DLD1 (cell line): Measurements from ENCODE around the gene MEIOSIN.

Source experiments
- in situ Hi-C: cut with HindIII; loops from 2 replicates; pipeline ENCODE4 v1.10.0; 2017; ENCODE audit warnings: low sequenced_read_pairs

MEIOSIN gene

DNA sequence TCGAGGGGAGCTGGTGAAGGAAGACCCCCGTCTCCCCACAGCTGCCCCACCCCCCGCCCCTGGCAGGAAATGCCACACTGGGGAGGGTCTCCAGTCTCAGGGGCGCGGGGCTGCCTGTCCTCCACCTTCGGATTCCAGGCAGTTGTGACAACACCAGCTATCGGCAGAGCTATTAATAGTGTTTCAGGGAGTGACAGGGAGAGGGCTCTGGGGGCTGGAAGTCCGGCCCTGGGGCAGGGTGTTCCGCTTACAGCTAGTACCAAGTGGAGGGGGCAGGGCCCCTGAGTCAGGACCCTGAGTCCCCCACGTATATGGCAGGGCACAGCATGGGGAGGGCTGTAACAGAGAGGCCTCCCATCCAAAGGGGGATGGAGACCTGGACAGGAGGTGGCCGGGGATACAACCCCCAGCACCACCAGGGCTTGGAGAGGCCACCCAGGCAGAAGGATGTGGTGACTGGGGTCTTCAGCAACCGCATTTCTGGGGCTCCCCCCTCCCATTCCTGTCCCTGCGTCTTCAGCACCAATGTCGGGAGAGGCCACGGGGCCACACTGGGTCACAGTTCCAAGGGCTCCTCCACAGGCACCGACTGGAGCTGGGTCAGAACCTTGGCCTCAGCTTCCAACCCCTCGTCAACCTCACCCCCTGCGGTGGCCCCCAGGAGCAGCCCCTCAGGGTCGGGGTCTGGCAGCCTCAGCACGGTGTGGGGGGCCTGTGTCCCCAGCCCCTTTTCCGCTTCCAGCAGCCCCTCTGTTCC is 31.9 kb downstream of the MEIOSIN start:
- in situ Hi-C loops, result no loop called here

DNA sequence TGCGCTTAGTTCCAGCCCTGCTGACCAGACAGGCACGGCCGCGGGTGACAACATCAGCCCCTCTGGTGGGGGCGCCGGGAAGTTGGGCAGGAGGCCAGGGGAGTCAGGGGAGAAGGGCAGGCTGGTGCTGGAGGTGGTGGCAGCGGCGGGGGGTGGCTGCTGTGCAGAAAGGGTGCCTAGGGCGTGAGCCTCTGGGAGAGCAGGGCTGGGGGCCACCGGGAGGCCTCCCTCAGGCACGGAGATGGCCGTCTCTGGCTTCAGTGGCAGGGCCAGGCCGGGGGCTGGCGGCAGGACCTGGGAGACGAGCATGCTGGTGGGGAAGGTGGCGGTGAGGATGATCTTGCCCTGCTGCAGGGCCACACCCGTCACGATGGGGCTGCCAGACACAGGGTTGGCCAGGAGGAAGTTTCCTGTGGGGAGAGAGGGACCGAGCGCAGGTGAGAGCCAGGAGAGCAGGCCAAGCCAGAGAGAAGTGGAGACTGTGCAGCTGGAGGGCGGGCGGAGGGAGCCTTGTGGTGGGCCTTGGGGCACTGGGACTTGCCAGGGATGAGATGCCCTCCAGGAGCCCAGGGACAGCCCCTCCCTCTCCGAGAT is 32.6 kb downstream of the MEIOSIN start:
- in situ Hi-C loops, result no loop called here

DNA sequence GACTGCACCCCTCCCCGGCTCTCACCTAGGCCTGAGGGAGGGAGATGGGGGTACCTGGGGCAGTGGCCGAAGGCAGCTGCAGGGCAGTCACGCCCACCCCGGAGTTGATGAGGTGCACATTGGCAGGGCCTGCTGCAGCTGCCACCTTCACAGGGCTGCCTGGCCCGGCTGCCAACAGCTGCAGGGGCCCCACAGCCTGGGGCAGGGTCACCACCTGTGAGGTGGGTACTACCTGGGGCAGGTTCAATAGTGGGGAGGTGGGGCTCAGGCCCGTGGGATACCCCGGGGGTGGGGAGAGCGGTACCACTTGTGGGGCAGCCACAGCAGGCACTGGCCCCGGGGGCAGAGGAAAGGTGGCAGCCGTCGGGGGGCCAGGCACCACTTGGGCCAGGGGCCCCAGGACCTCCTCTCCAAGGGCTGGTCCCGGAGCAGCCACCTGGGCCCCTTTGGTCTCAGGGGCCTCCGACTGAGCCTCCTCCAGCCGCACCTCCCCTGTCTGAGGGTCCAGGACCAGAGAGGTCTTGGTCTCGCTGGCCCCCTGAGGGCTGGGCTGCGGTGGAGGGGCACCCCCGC is 33.1 kb downstream of the MEIOSIN start:
- in situ Hi-C loops, result no loop called here

DNA sequence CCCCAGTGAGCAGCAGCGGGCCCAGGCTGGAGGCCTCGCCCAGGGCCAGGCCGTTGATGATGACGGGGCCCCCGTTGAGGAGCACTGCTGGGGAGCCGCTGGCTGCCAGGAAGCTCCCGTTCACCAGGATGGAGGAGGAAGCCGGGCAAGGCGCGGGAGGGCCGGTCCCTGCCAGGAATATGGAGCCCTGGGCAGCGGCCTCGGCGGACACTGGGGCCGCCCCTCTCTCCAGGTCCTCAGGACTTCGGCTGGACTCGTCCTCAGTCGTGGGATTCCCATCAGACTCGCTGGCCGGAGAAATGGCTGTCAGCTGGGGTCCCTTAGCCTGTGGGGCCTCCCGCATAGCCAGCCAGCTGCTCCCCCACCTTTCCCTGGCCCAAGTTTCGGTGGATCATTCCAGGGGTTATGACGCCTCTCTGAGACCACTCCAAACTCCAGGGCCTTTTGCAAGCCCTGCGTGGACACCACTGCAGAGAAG is 33.7 kb downstream of the MEIOSIN start:
- in situ Hi-C loops, result no loop called here

DNA sequence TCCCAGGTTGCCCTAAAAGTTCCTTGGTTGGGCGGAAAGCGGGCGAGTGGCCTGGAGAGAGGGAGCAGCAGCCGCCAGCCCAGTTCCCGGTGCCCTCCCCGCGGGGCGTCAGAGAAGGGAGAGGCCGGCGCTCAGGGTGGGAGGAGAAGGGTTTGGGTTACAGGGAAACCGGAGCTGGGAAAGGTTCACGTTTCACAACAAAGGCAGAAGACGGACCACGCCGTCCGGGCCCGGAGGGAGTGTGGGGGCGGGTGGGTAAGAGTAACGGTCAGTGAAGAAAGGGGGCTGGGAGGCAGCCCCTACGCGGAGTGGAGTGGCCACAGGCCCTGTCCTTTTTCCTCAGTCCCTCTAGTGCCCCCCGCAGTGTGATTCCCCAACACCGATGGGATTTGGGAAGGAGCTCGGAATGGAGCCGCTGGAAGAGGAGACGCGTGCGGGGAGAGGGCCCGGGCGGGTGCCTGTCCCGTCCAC is 34.2 kb downstream of the MEIOSIN start:
- in situ Hi-C loops, result no loop called here

DNA sequence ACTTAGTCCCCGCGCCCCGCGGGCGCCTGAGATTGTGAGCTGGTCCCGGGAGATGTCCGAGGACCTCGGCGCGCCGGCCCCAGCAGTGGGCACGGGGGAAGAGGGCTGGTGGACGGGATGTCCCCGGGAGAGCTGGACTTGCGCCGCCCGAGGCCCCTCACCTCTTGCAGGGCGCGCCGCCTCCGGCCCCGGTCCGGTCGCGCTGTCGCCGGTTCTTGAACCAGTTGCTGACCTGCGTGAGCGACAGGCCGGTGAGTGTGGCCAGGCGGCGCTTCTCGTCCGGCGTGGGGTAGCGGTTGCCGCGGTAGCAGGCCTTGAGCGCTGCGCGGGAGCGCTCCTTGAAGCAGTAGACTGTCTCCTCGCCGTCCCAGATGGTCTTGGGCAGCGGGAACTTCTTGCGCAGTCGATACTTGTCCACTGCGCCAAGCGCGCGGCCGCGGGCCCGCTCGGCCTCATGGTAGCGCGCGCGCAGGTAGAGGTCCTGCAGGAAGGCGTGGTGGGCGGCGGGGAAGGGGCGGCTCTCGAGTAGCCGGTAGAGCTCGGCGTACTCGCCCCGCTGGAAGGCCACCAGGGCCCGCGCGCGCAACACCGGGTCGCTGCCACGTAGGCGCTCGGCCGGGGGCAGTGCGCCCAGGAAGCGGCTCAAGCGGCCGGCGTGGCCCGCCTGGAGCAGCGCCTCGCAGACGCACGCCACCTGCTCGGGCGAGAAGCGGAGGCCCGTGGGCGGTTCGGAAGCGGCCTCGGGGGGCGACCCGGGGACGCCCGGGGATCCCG is 34.8 kb downstream of the MEIOSIN start:
- in situ Hi-C loops, result no loop called here

DNA sequence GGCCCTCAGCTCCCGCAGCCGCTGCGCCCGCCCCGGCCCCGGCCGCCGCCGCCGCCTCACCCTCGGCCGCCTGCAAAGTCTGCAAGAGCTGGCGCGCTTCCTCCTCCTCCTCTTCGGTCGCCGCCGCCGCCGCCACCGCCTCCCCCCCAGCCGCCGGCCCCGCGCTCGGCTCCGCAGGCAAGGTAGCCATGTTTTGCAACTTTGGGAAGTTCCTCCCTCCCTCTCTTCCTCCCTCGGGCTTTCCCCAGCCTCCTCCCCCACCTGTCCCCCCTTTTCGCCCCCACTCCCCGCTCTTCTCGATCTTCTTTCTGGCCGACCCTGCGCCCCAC is 35.4 kb downstream of the MEIOSIN start:
- in situ Hi-C loops, result no loop called here

DNA sequence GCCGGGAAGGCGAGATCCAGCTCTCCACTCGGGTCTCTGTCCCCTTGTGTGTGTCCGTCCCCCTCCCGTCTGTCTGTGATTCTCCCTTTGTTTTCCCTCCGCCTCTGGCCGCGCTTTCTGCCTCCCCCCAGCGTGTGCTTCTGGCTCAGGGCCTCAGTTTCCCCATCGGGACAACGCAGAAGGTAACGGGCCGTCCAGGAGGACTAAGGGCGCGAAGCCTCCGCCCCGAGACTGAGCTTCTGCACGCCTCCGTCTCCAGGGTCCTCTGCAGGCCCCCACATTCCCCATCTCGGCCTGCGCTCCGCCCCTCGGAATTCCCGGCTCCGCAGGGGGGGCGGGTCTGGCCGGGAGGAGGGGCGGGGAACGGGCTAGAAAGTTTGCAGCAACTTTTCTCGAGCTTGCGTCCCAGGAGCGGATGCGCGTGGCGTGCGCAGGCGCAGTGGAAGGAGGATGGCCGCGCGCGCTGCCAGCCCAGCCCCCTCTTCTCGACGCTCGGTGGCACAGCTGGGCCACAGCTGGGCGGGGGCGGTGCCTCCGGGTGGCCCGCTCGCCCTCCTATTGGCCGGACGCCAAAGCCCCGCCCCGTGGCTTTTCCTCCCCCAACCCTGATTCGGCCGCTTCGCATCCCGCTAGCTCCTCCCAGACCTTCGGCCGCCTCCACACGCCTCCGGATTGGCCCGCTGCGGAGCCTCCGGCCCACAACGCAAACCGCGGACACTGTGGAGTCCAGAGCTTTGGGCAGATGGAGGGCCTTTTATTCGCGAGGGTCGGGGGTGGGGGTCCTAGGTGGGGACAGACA is 35.9 kb downstream of the MEIOSIN start, which contains the start of gene SIX5:
SIX5 (minus strand) TSS at position 269 of the 799 bp plus-strand sequence. CDS start 408 bp downstream, outside the sequence.
- in situ Hi-C loops, result no loop called here

DNA sequence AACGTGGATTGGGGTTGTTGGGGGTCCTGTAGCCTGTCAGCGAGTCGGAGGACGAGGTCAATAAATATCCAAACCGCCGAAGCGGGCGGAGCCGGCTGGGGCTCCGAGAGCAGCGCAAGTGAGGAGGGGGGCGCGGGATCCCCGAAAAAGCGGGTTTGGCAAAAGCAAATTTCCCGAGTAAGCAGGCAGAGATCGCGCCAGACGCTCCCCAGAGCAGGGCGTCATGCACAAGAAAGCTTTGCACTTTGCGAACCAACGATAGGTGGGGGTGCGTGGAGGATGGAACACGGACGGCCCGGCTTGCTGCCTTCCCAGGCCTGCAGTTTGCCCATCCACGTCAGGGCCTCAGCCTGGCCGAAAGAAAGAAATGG is 36.6 kb downstream of the MEIOSIN start:
- in situ Hi-C loops, result no loop called here

DNA sequence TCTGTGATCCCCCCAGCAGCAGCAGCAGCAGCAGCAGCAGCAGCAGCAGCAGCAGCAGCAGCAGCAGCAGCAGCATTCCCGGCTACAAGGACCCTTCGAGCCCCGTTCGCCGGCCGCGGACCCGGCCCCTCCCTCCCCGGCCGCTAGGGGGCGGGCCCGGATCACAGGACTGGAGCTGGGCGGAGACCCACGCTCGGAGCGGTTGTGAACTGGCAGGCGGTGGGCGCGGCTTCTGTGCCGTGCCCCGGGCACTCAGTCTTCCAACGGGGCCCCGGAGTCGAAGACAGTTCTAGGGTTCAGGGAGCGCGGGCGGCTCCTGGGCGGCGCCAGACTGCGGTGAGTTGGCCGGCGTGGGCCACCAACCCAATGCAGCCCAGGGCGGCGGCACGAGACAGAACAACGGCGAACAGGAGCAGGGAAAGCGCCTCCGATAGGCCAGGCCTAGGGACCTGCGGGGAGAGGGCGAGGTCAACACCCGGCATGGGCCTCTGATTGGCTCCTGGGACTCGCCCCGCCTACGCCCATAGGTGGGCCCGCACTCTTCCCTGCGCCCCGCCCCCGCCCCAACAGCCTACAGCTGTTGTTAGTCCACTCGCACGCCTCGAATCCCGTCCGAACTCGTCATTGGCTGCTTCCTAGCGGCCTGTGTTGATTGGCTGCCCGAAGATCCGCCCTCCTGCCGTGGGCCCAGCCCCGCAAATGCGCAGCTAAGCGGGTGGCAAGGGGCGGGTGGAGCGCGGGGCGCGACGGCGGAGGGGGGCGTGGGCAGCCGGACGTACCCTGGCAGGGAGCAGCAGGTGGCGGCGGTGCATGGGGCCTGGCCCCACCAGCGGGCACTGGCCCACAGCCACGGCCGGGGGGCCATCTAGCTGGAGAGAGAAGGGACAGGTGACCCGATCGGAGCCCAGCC is 37.2 kb downstream of the MEIOSIN start:
- in situ Hi-C loops, result no loop called here

DNA sequence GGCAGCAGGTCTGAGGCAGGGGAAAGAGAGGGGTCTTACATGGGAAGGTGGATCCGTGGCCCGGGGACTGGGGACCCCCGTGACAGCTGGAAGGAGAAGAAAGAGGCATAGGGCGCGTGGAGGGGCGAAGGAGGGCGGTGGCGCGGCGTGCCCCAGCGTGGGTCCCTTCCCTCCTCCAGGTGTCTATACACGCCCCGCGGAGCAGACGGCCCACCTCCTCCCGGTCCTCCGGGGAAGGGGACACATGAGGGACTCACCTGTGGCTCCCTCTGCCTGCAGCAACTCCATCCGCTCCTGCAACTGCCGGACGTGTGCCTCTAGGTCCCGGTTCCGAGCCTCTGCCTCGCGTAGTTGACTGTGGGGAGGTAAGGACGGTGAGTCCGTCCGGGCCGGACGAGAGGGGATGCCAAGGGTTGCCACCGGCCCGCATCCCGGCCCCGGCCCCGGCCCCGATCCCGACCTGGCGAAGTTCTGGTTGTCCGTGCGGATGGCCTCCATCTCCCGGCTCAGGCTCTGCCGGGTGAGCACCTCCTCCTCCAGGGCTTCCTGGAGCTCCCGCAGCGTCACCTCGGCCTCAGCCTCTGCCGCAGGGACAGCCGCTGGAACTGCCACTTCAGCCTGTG is 38.2 kb downstream of the MEIOSIN start:
- in situ Hi-C loops, result no loop called here

DNA sequence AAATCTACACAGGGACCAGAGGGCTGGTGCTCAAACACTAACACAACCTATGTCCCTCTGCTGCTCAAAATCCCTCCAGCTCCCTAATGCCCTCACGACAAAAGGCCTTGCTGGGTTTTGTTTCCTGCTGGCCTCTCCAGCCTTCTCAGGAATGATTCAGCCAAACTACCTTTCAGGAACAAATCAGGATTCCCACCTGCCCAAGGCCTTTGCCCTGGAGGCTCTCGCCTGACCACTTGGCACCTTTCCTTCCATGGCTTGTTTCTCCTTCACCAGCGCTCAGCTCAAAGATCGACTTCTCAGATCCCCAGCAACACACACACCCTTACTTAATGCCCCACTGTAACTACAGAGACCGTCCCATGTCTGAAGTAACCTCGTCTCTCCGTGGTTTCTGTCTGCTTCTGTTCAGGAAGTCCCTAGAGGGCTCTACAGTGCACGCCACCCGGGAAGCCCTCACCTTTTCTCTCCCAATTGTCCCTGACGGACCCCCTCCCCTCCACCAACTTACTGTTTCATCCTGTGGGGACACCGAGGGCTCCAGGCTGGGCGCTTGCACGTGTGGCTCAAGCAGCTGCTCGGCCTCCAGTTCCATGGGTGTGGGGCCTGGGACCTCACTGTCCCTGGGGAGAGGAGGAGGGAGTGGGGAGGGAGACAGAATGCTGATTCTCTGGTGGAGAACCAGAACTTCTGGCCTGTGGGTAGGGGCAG is 39.0 kb downstream of the MEIOSIN start:
- in situ Hi-C loops, result no loop called here

DNA sequence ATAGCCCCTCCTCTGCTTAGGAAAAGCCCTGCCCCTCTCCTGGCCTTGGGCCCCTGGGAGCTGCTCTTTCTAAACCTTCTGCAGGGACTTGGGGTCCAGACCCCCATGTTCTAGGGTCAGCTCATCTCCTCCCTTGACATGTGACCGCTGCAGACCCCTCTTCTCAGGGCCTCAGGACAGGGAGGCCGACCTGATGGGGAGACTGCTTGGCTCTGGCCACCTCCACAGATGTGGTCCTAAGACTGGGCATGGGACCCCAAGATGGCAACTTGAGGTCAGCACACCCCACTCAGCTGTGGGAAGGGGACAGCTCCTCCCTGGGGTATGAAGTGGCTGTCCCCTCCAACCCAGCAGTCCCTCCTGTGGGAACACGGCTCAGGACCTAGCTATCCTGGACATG is 39.7 kb downstream of the MEIOSIN start:
- in situ Hi-C loops, result no loop called here

DNA sequence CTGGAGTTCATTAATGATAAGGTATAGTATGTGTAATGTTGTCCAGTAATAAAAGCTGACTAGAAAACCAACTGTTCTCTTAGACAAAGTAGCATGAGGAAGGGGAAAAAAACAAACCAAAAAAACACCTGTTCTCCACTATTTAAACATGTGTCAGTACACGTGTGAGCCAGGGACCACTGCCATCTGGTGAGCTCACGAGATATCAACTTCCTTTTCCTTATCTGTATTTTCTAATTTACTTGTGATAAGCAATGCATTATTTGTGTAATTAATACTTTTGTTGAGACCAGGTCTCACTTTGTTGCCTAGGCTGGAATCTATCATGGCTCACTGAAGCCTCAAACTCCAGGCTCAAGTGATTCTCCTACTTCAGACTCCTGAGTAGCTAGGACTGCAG is 40.1 kb downstream of the MEIOSIN start:
- in situ Hi-C loops, result no loop called here

DNA sequence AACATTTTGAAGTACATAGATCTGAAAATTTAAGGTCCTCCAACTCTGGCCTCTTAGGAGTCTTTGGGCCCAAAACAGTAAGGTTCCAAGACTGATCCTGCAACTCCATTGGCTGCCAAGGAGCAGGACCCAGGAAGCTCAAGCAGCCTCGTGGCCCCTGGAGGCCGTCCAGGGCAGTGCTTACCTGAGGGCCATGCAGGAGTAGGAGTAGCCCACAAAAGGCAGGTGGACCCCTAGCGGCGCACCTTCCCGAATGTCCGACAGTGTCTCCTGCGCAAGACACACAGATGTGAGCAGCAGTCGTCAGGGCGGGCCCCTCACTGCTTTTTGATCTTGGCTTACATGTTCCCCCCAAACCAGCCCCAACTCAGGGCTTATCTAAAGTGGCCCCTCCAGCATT is 41.5 kb downstream of the MEIOSIN start:
- in situ Hi-C loops, result no loop called here

DNA sequence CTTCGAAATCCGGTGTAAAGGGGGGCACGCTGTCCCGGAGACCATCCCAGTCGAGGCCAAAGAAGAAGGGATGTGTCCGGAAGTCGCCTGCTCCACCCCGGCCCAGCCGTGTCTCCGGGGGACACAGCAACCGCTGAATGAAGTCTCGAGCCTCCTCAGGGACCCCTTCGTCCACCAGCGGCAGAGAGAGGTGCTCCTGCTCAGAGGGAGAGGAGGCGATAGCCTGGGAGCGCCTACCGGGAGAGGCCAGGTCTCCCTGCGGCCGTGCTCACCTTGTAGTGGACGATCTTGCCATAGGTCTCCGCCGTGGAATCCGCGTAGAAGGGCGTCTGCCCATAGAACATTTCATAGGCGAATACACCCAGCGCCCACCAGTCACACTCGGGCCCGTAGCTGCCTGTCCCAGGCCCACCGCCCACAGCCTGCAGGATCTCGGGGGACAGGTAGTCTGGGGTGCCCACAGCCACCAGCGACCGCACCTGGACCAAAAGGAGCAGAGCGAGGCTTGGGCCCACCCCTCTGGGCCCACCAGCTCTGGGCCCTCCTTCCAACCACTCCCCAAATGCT is 44.2 kb downstream of the MEIOSIN start:
- in situ Hi-C loops, result no loop called here

DNA sequence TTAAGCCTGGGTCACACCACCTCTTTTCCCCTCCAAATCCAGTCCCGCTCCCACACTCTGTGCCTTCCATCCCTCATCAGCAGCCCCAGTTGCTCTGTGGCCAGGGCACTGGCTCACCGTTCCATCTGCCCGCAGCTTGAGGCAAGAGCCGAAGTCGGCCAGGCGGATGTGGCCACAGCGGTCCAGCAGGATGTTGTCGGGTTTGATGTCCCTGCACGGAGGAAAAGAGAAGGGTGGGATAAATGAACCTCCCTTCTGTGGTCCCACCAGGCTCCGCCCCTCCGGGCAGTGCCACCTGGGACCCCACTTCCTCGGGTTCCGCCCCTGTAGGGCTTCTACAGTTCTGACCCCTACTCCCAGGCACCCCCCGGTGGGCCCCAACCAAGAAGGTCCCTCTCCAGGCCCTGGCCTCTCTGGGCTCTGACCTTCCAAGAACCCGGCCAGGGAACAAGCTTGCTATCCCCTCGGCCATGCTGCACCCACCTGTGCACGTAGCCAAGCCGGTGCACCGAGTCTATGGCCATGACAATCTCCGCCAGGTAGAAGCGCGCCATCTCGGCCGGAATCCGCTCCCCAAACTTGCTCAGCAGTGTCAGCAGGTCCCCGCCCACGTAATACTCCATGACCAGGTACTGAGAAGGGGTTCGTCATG is 44.9 kb downstream of the MEIOSIN start:
- in situ Hi-C loops, result no loop called here
